Caco-2 (cell line): ENCODE measurements around the gene ZEB2. TPM values are rescaled to one million over a fixed set of nuclear protein-coding genes. Genes with fewer than 3 reads are reported as not detected.

Experiments
- BruUV-seq: library from RNA; stranded (reverse); fragments of 400-500 nt; replicated peaks from 2 replicates; lab custom pipeline; 2021; lab: Mats Ljungman, UMichigan
- CTCF ChIA-PET: fragments of 300-600 bp; sonication (Branson Sonifier 250); formaldehyde crosslinking; loops from one replicate; lab custom pipeline; 2022; ENCODE audit warnings: antibody characterized with exemption; lab: Charles Lee
- POLR2A ChIA-PET: fragments of 300-600 bp; sonication (Branson Sonifier 250); formaldehyde crosslinking; loops from one replicate; lab custom pipeline; 2022; ENCODE audit warnings: antibody characterized with exemption; lab: Charles Lee
- DNase-seq, 2 experiments: peaks; one replicate each; pipeline versions ENCODE4 v3.0.0 to v3.0.0-alpha.2; 2020 to 2022
- H3K27me3 ChIP-seq: replicated peaks from 2 replicates; pipeline ENCODE4 v1.6.0; 2011; ENCODE audit warnings: low read length; ENCODE audit not compliant: control insufficient read depth, insufficient read depth
- H3K36me3 ChIP-seq: 2 replicates; pipeline ENCODE4 v1.5.1; 2011; ENCODE audit warnings: low read length; ENCODE audit not compliant: control insufficient read depth, insufficient read depth
- H3K4me1 ChIP-seq: fragments of 250-450 bp; sonication (Bioruptor Pico); 2 replicates; pipeline ENCODE4 v1.5.1; 2020; ENCODE audit warnings: mild to moderate bottlenecking
- H3K4me3 ChIP-seq: 2 replicates; pipeline ENCODE4 v1.5.1; 2011; ENCODE audit warnings: low read depth, mild to moderate bottlenecking, control low read depth, low read length
- H3K9me3 ChIP-seq: fragments of 250-450 bp; sonication (Bioruptor Pico); 2 replicates; pipeline ENCODE4 v1.5.1; 2020; ENCODE audit warnings: mild to moderate bottlenecking, moderate library complexity
- H3K27ac Mint-ChIP-seq: one replicate; pipeline ENCODE4 v1.8.0; 2022; ENCODE audit warnings: mixed read lengths; ENCODE audit not compliant: unreplicated experiment
- H3K27me3 Mint-ChIP-seq: one replicate; pipeline ENCODE4 v1.8.0; 2022; ENCODE audit warnings: mixed read lengths; ENCODE audit not compliant: insufficient read depth, unreplicated experiment
- H3K36me3 Mint-ChIP-seq: one replicate; pipeline ENCODE4 v1.8.0; 2022; ENCODE audit warnings: mild to moderate bottlenecking, mixed read lengths; ENCODE audit not compliant: insufficient read depth, unreplicated experiment
- H3K4me1 Mint-ChIP-seq: one replicate; pipeline ENCODE4 v1.8.0; 2022; ENCODE audit warnings: low read depth, mixed read lengths; ENCODE audit not compliant: unreplicated experiment
- H3K4me3 Mint-ChIP-seq: one replicate; pipeline ENCODE4 v1.8.0; 2022; ENCODE audit warnings: mild to moderate bottlenecking, moderate library complexity, mixed read lengths; ENCODE audit not compliant: unreplicated experiment
- H3K9me3 Mint-ChIP-seq: one replicate; pipeline ENCODE4 v1.8.0; 2022; ENCODE audit warnings: mixed read lengths; ENCODE audit not compliant: unreplicated experiment
- intact Hi-C: fragments of 100-400 bp; cut with micrococcal nuclease; formaldehyde crosslinking; loops from one replicate; pipeline ENCODE4 v1.10.0; 2022; ENCODE audit not compliant: unreplicated experiment
- total RNA-seq: library from RNA; stranded (reverse); gene quantifications from 2 replicates; pipeline ENCODE4 v1.2.3, GENCODE V29; 2022
- TF ChIP-seq, protein P1 (sequence below), 2 experiments: fragments of 200-600 bp in 1 of 2; IDR thresholded peaks; 1 replicate in 1 of 2; 2 replicates in 1 of 2; pipeline versions ENCODE4 v1.5.1 to v1.8.0; 2011 to 2022; ENCODE audit warnings: antibody characterized with exemption in 1 of 2, control low read depth in 1 of 2, inconsistent platforms in 1 of 2, low read depth in 1 of 2, low read length in 1 of 2, mild to moderate bottlenecking in 1 of 2, moderate library complexity in 1 of 2; ENCODE audit not compliant: insufficient read depth in 1 of 2, severe bottlenecking in 1 of 2, unreplicated experiment in 1 of 2

ZEB2 gene
- total RNA-seq, 1 experiment from 2014 or later = not detected

DNA sequence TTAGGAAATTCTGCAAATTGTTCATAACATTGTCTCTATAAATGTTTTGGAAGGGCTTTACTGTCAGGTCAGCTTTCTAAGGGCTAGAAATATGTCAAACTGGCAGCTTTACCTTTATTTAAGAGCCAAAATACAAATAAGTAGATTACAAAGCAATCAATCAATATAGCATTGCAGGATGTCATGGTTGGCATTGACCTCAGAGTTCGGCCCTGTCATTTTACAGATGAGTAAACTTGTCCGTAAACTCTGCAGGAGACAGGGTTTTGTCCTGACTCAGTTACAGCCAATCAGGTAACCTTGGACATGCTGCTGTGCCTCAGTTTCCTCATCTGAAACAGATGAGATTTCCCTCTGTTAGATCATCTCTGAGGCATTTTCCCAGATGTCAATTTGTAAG lies 25.9 kb upstream of the ZEB2 start:
- TF ChIP-seq, protein P1, sequence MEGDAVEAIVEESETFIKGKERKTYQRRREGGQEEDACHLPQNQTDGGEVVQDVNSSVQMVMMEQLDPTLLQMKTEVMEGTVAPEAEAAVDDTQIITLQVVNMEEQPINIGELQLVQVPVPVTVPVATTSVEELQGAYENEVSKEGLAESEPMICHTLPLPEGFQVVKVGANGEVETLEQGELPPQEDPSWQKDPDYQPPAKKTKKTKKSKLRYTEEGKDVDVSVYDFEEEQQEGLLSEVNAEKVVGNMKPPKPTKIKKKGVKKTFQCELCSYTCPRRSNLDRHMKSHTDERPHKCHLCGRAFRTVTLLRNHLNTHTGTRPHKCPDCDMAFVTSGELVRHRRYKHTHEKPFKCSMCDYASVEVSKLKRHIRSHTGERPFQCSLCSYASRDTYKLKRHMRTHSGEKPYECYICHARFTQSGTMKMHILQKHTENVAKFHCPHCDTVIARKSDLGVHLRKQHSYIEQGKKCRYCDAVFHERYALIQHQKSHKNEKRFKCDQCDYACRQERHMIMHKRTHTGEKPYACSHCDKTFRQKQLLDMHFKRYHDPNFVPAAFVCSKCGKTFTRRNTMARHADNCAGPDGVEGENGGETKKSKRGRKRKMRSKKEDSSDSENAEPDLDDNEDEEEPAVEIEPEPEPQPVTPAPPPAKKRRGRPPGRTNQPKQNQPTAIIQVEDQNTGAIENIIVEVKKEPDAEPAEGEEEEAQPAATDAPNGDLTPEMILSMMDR (IDR thresholded peaks at IDR 0.05; ENCODE audit: insufficient read depth in 1 of 2, low read depth in 1 of 2, low read length in 1 of 2, severe bottlenecking in 1 of 2, unreplicated experiment in 1 of 2) = no peak
- Mint-ChIP-seq H3K36me3 (no peaks in the 10 kb centered on the region), H3K4me3 (no peak overlapping the region), H3K27me3 (peaks cover 8% of the 10 kb centered on the region), H3K27ac (no peak overlapping the region), H3K9me3 (no peaks in the 10 kb centered on the region), H3K4me1 (no peaks in the 10 kb centered on the region)
- no peaks in the 10 kb centered on the region for H3K27me3 ChIP-seq
- ChIA-PET POLR2A (no interaction called here), CTCF (no interaction called here)
- H3K4me1 ChIP-seq = no peaks in the 10 kb centered on the region
- no peaks in the 10 kb centered on the region for H3K36me3 ChIP-seq
- H3K4me3 ChIP-seq = no peak overlapping the region
- intact Hi-C loops = no loop called here
- H3K9me3 ChIP-seq = no peaks in the 10 kb centered on the region
- DNase-seq = no peak
- no TSS peak for BruUV-seq

DNA sequence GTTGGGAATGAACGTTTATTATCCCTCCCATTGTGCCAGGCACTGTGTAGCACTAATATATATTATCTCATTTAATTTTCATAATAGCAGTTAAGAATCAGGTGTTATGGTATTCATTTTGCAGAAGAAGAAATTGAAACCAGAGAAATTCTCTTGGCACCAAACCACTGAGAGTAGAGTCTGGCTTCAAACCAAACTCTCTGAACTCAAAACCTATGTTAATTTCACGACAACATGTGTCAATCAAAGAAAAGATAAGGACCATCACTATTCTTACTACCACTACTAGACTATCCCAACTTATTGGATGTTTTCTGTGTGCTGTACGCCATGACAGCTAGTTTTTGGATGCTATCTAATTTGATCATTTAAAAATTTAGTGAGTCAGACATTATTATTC lies 24.1 kb upstream of the ZEB2 start:
- no peak overlapping the region for H3K27ac Mint-ChIP-seq
- POLR2A ChIA-PET = no interaction called here
- no peaks in the 10 kb centered on the region for H3K9me3 Mint-ChIP-seq
- Histone ChIP-seq H3K27me3 (no peaks in the 10 kb centered on the region), H3K4me3 (no peak overlapping the region), H3K4me1 (no peaks in the 10 kb centered on the region), H3K9me3 (no peaks in the 10 kb centered on the region), H3K36me3 (no peaks in the 10 kb centered on the region)
- DNase-seq = no peak
- H3K36me3 Mint-ChIP-seq = no peaks in the 10 kb centered on the region
- BruUV-seq = no TSS peak
- CTCF ChIA-PET = no interaction called here
- intact Hi-C loops = no loop called here
- peaks cover 8% of the 10 kb centered on the region for H3K27me3 Mint-ChIP-seq
- H3K4me3 Mint-ChIP-seq = no peak overlapping the region
- H3K4me1 Mint-ChIP-seq = no peaks in the 10 kb centered on the region
- TF ChIP-seq, protein P1 (IDR thresholded peaks at IDR 0.05; ENCODE audit: insufficient read depth in 1 of 2, low read depth in 1 of 2, low read length in 1 of 2, severe bottlenecking in 1 of 2, unreplicated experiment in 1 of 2) = no peak

DNA sequence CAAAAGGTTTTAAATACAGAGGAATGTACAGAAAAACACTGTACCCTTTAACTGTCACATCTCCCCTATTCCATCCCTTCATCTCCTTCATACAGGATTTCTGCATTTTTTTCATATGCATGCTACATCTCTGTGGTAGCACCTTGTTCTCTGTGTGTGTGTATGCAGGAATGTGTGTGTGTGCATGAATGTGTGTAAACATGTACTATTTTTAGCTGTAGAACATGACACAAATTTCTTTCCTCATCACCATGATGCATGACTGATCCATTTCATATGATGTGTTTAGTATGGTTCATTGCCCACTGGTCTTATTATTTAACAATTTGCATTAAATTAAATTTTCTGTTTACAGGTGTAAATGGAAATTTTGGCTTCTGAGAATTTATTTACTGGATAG lies 21.5 kb upstream of the ZEB2 start:
- no TSS peak for BruUV-seq
- H3K36me3 Mint-ChIP-seq = no peaks in the 10 kb centered on the region
- Histone ChIP-seq H3K9me3 (no peaks in the 10 kb centered on the region), H3K36me3 (no peaks in the 10 kb centered on the region), H3K27me3 (no peaks in the 10 kb centered on the region), H3K4me1 (no peaks in the 10 kb centered on the region), H3K4me3 (no peak overlapping the region)
- no peaks in the 10 kb centered on the region for H3K9me3 Mint-ChIP-seq
- POLR2A ChIA-PET = no interaction called here
- TF ChIP-seq, protein P1 (IDR thresholded peaks at IDR 0.05; ENCODE audit: insufficient read depth in 1 of 2, low read depth in 1 of 2, low read length in 1 of 2, severe bottlenecking in 1 of 2, unreplicated experiment in 1 of 2) = no peak
- H3K4me3 Mint-ChIP-seq = no peak overlapping the region
- DNase-seq = no peak
- H3K27ac Mint-ChIP-seq = no peak overlapping the region
- H3K27me3 Mint-ChIP-seq = peaks cover 5% of the 10 kb centered on the region
- CTCF ChIA-PET = no interaction called here
- intact Hi-C loops = no loop called here
- no peaks in the 10 kb centered on the region for H3K4me1 Mint-ChIP-seq
